Caco-2 (cell line): ENCODE data around the gene NDFIP2. TPM values are rescaled to one million over a fixed set of nuclear protein-coding genes. Genes with fewer than 3 reads are reported as not detected.

Experiments
- BruUV-seq: library from RNA; stranded (reverse); fragments of 400-500 nt; replicated peaks from 2 replicates; lab custom pipeline; 2021; lab: Mats Ljungman, UMichigan
- CTCF ChIA-PET: fragments of 300-600 bp; sonication (Branson Sonifier 250); formaldehyde crosslinking; loops from one replicate; lab custom pipeline; 2022; ENCODE audit warnings: antibody characterized with exemption; lab: Charles Lee
- POLR2A ChIA-PET: fragments of 300-600 bp; sonication (Branson Sonifier 250); formaldehyde crosslinking; loops from one replicate; lab custom pipeline; 2022; ENCODE audit warnings: antibody characterized with exemption; lab: Charles Lee
- DNase-seq, 2 experiments: peaks; one replicate each; pipeline versions ENCODE4 v3.0.0 to v3.0.0-alpha.2; 2020 to 2022
- H3K27me3 ChIP-seq: replicated peaks from 2 replicates; pipeline ENCODE4 v1.6.0; 2011; ENCODE audit warnings: low read length; ENCODE audit not compliant: control insufficient read depth, insufficient read depth
- H3K36me3 ChIP-seq: 2 replicates; pipeline ENCODE4 v1.5.1; 2011; ENCODE audit warnings: low read length; ENCODE audit not compliant: control insufficient read depth, insufficient read depth
- H3K4me1 ChIP-seq: fragments of 250-450 bp; sonication (Bioruptor Pico); 2 replicates; pipeline ENCODE4 v1.5.1; 2020; ENCODE audit warnings: mild to moderate bottlenecking
- H3K4me3 ChIP-seq: 2 replicates; pipeline ENCODE4 v1.5.1; 2011; ENCODE audit warnings: low read depth, mild to moderate bottlenecking, control low read depth, low read length
- H3K9me3 ChIP-seq: fragments of 250-450 bp; sonication (Bioruptor Pico); 2 replicates; pipeline ENCODE4 v1.5.1; 2020; ENCODE audit warnings: mild to moderate bottlenecking, moderate library complexity
- H3K27ac Mint-ChIP-seq: one replicate; pipeline ENCODE4 v1.8.0; 2022; ENCODE audit warnings: mixed read lengths; ENCODE audit not compliant: unreplicated experiment
- H3K27me3 Mint-ChIP-seq: one replicate; pipeline ENCODE4 v1.8.0; 2022; ENCODE audit warnings: mixed read lengths; ENCODE audit not compliant: insufficient read depth, unreplicated experiment
- H3K36me3 Mint-ChIP-seq: one replicate; pipeline ENCODE4 v1.8.0; 2022; ENCODE audit warnings: mild to moderate bottlenecking, mixed read lengths; ENCODE audit not compliant: insufficient read depth, unreplicated experiment
- H3K4me1 Mint-ChIP-seq: one replicate; pipeline ENCODE4 v1.8.0; 2022; ENCODE audit warnings: low read depth, mixed read lengths; ENCODE audit not compliant: unreplicated experiment
- H3K4me3 Mint-ChIP-seq: one replicate; pipeline ENCODE4 v1.8.0; 2022; ENCODE audit warnings: mild to moderate bottlenecking, moderate library complexity, mixed read lengths; ENCODE audit not compliant: unreplicated experiment
- H3K9me3 Mint-ChIP-seq: one replicate; pipeline ENCODE4 v1.8.0; 2022; ENCODE audit warnings: mixed read lengths; ENCODE audit not compliant: unreplicated experiment
- CTCF ChIP-seq, 2 experiments: fragments of 200-600 bp in 1 of 2; IDR thresholded peaks; 1 replicate in 1 of 2; 2 replicates in 1 of 2; pipeline versions ENCODE4 v1.5.1 to v1.8.0; 2011 to 2022; ENCODE audit warnings: antibody characterized with exemption in 1 of 2, control low read depth in 1 of 2, inconsistent platforms in 1 of 2, low read depth in 1 of 2, low read length in 1 of 2, mild to moderate bottlenecking in 1 of 2, moderate library complexity in 1 of 2; ENCODE audit not compliant: insufficient read depth in 1 of 2, severe bottlenecking in 1 of 2, unreplicated experiment in 1 of 2
- intact Hi-C: fragments of 100-400 bp; cut with micrococcal nuclease; formaldehyde crosslinking; loops from one replicate; pipeline ENCODE4 v1.10.0; 2022; ENCODE audit not compliant: unreplicated experiment
- total RNA-seq: library from RNA; stranded (reverse); gene quantifications from 2 replicates; pipeline ENCODE4 v1.2.3, GENCODE V29; 2022

The NDFIP2 gene
- total RNA-seq, 1 experiment from 2014 or later, result 61.2 TPM

GRCh38 chr13:79490824-79491223 is 9.9 kb downstream of the NDFIP2 start:
- no peaks in the 10 kb centered on the region for H3K36me3 Mint-ChIP-seq
- no peaks in the 10 kb centered on the region for H3K36me3 ChIP-seq
- no TSS peak for BruUV-seq
- no peaks in the 10 kb centered on the region for H3K9me3 Mint-ChIP-seq
- CTCF ChIA-PET, result no interaction called here
- no peak overlapping the region for H3K4me3 Mint-ChIP-seq
- POLR2A ChIA-PET, result no interaction called here
- H3K4me1 ChIP-seq, result peaks cover 24% of the 10 kb centered on the region
- no peaks in the 10 kb centered on the region for H3K27me3 ChIP-seq
- intact Hi-C loops, result no loop called here
- H3K9me3 ChIP-seq, result no peaks in the 10 kb centered on the region
- TF ChIP-seq CTCF (IDR thresholded peaks at IDR 0.05; ENCODE audit: insufficient read depth in 1 of 2, low read depth in 1 of 2, low read length in 1 of 2, severe bottlenecking in 1 of 2, unreplicated experiment in 1 of 2), result no peak
- H3K27me3 Mint-ChIP-seq, result no peaks in the 10 kb centered on the region
- H3K27ac Mint-ChIP-seq, result no peak overlapping the region
- DNase-seq, result no peak
- H3K4me1 Mint-ChIP-seq, result peaks cover 21% of the 10 kb centered on the region
- H3K4me3 ChIP-seq, result no peak overlapping the region

GRCh38 chr13:79491715-79492114 is 10.8 kb downstream of the NDFIP2 start:
- Histone ChIP-seq H3K4me1 (peaks cover 19% of the 10 kb centered on the region), H3K9me3 (no peaks in the 10 kb centered on the region), H3K27me3 (no peaks in the 10 kb centered on the region), H3K4me3 (no peak overlapping the region), H3K36me3 (no peaks in the 10 kb centered on the region)
- POLR2A ChIA-PET, result no interaction called here
- Mint-ChIP-seq H3K4me1 (peaks cover 20% of the 10 kb centered on the region), H3K36me3 (no peaks in the 10 kb centered on the region), H3K9me3 (no peaks in the 10 kb centered on the region), H3K4me3 (no peak overlapping the region), H3K27ac (no peak overlapping the region), H3K27me3 (no peaks in the 10 kb centered on the region)
- CTCF ChIA-PET, result no interaction called here
- intact Hi-C loops, result no loop called here
- TF ChIP-seq CTCF (IDR thresholded peaks at IDR 0.05; ENCODE audit: insufficient read depth in 1 of 2, low read depth in 1 of 2, low read length in 1 of 2, severe bottlenecking in 1 of 2, unreplicated experiment in 1 of 2), result no peak
- no peak for DNase-seq
- no TSS peak for BruUV-seq

GRCh38 chr13:79492313-79492798 is 11.4 kb downstream of the NDFIP2 start:
- CTCF ChIA-PET, result no interaction called here
- no TSS peak for BruUV-seq
- H3K27ac Mint-ChIP-seq, result no peak overlapping the region

More at GRCh38 chr13:79492313-79492798, 11.4 kb downstream of the NDFIP2 start:
- H3K9me3 Mint-ChIP-seq, result no peaks in the 10 kb centered on the region
- no peaks in the 10 kb centered on the region for H3K36me3 Mint-ChIP-seq
- DNase-seq, result no peak
- intact Hi-C loops, result no loop called here
- H3K4me3 Mint-ChIP-seq, result no peak overlapping the region
- no peaks in the 10 kb centered on the region for H3K27me3 Mint-ChIP-seq
- Histone ChIP-seq H3K4me1 (peaks cover 19% of the 10 kb centered on the region), H3K27me3 (no peaks in the 10 kb centered on the region), H3K9me3 (no peaks in the 10 kb centered on the region), H3K4me3 (no peak overlapping the region), H3K36me3 (0 out of 2 replicates have a peak, but pooled peaks cover 1% of the 10 kb centered on the region)
- peaks cover 20% of the 10 kb centered on the region for H3K4me1 Mint-ChIP-seq
- POLR2A ChIA-PET, result no interaction called here
- TF ChIP-seq CTCF (IDR thresholded peaks at IDR 0.05; ENCODE audit: insufficient read depth in 1 of 2, low read depth in 1 of 2, low read length in 1 of 2, severe bottlenecking in 1 of 2, unreplicated experiment in 1 of 2), result no peak
